Fibroblast of skin of abdomen (primary cell): Measurements from ENCODE around the gene DCUN1D4.
"Not testable (repeated sequence)": the region's sequence is repeated elsewhere in the genome, so short reads cannot be mapped to it uniquely, and the experiment has no call there.

ENCODE experiments used
- DNase-seq: peaks from one replicate; pipeline ENCODE4 v3.0.0-alpha.2; 2013

Gene DCUN1D4

GRCh38 chr4:51855270-51855669, 12.3 kb downstream of the DCUN1D4 start:
- no peak for DNase-seq

DNA sequence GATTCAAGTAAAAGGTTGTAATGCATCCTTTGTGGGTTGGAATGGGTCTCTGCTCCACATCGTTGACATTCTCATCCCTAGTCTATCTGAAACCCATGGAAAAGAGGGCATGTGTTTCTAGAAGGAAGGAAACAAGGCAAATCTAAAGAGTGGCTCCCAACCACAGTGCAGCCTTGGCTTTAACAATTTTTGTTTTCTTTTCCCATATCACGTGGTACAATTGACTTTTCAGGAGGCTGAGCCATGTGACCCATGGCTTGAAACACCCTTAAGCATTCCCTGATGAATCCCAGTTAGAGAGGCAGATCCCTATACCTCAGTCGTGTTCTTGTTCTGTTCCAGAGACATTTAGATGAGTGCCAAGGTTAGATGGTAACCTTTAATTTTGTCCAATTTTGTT, 12.8 kb downstream of the DCUN1D4 start:
- DNase-seq = no peak

DNA sequence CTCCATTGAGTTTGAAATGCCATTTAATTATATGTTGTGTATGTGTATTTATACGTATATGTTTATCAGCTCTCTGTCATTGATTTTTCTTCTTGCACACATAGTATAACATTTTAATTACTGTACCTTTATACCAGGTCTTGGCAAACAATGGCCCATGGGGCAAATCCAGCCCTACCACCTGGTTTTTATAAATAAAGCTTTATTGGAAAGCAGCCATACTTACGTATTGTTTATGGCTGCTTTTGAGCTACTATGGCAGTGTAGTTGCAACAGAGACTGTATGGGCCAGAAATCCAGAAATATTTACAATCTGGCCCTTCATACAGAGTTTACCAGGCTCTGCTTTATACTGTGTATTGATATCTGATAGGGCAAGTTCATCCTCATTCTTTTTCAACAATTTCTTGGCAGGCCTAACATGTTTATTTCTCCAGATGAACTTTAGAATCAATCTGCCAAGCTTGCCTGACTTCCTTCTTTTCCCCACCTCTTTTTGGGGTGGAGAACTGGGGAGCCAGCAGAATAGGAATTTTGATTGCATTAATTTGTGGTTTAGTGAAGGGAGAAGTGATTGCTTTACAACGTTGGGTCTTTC, 15.8 kb downstream of the DCUN1D4 start:
- no peak for DNase-seq

DNA sequence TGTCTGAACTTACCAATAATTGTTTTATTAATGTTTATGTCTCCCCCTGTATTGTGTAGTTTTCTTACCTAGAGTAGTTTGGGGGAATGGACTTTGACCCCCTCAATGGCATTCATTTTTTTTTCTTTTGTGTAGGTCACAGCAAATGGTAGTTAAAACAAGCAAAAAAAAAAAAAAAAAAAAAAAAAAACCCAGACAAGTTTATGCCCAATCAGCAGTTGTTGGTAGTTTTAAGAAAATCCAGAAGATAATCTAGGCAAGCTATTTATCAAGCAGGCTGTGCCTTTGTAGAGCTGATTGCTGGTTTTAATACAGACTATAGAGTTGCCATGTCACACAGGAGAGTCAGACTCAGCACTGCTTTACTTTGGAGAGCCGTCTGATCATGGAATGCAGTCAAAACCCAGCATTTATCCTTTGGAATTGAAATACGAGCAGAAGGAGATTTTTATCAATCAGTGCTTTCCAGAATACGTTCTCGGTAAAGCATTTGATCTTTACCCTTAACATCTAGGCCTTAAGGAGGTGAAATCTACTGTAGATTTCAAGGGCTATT, 16.6 kb downstream of the DCUN1D4 start:
- no peak for DNase-seq

DNA sequence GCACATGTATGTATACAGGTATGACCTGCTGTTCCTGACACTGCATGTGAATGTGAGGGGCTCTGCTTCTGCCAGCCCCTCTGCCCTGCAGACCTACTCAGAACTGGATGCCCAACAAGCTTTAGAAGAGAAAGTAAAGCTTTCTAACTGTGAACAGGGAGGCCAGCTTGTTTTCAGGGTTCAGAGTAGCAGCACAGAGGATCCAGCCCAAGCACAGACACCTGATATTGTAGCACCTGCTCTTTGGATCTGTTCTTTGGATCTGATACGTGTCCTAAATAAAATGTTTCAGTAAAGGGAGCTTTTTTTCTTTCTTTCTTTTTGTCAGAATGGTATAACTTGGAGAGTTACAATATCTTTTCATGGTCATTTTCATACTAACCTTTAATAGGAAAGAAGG, 19.2 kb downstream of the DCUN1D4 start:
- no peak for DNase-seq

GRCh38 chr4:51862781-51863180, 19.8 kb downstream of the DCUN1D4 start:
- no peak for DNase-seq

- DNase-seq = no peak
These were observed 22.8 kb downstream of the DCUN1D4 start for GRCh38 chr4:51865717-51866116.

GRCh38 chr4:51866835-51867234, 23.9 kb downstream of the DCUN1D4 start:
- no peak for DNase-seq

DNA sequence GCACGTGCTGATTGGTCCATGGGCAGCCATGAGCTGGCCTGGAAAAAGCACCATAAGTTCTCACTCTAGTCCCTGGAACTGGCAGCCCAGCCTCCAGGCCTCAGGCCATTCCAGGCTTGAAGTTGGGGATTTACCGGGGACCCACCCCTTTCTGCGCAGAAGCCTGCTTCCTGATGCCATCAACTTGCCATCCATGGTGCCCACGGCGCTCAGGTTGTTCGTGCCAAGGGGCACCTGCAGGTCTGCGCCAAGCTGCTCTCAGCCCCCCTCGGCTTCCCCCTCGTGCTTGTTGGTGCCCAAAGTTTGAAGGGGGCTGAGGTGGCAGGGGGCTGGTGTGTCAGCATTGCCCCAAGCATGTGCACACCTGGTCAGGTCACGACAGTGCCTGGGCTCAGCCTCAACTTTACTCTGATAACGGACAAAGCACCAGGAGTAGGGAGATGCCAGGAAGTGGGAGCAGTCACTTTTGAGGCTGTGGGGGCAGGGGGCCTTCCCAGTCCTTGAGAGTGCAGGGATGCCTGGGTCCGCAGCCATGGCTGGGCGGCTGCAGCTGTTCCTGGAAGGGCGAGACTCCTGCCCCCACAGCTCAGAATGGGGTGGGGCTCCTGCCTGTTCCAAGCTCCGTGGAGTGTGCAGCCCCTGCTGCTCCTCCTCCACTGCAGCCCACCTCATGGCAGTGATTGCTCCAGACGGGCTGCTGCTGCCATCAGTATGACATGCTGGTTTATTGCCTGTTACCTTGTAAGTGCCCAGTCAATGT, 24.9 kb downstream of the DCUN1D4 start:
- no peak for DNase-seq

DNA sequence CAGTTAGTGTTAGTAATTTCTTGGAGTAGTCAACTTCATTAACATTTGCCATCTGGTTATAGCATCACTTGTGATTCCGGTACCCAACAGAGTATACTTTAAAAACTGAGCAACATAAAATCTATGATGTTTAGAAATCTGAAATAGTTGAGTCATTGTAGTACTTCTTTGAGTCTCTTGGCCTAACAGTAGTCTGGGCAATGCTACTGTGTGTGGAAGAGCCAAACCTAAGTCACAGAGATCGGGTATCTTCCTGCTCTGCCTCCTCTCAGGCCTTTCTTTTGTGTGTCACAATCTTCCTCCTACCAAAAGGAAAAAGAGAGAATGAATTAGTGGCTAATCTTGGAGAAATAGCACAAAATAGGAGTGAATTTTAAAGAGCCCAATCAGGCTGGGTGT, 25.5 kb downstream of the DCUN1D4 start:
- DNase-seq = no peak

- DNase-seq = no peak
These were observed 27.7 kb downstream of the DCUN1D4 start for GRCh38 chr4:51870441-51871188.

- no peak for DNase-seq
These were observed 29.5 kb downstream of the DCUN1D4 start for GRCh38 chr4:51872283-51872997.

- DNase-seq = no peak
These were observed 31.6 kb downstream of the DCUN1D4 start for GRCh38 chr4:51874551-51874950.

DNA sequence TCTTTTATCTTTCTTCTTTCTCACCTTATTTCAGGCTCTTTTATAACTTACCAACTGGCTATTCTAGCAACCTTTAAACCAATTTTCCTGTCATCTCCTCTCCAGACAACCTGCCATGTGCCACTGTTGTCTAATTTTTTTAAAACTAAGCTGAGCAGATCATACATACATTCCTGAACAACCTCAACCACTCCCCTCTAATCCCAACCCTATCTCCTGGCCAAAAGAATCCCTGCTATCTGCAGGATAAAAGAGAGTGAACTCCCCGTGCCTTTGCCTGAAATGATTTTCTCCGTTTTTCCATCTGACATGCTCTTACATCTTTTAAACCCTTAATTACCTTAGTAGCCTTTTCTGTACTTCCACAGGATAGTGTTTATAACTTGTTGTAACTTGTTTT, 35.5 kb downstream of the DCUN1D4 start:
- DNase-seq = no peak

DNA sequence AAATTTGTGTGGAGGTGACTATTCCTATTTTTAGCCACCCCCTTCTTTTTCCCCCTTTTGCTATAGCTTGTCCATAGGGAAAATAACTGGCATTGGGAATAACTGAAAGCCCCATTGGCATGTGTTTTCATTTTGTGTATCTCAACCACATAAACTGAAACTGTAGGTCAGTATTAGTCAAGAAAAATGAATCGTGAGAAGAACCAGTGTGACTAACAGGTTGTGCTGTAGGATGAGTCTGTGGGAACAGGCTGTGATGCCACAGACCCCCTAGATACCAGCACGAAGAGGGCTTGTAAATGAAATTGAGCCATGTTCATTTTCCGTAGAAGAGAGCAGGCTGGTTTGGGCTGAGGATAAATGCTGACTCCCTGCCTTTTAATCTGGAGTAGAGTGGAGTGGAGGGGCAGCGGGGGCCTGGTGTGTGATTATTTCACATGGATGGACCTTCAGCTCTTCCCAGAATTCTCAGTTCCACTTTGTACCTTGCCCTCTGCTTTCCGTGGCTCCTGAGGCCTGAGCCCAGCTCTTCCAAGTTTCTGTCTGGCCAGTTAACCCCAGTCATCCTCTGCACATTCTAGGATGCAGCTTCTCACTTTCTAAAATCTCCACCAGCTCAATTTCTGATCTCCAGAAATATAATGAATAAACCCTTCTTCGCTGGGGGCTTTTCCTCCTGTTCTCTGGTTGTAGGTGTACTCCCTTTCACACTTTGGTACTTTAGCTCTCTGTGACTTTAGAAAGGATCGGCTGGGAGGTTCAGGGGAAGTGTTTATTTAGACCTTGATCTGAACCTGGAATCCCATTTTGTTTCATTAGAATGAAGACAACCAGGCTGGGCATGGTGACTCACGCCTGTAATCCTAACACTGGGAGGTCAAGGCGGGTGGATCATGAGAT, 37.3 kb downstream of the DCUN1D4 start:
- no peak for DNase-seq

GRCh38 chr4:51884055-51884454, 41.1 kb downstream of the DCUN1D4 start:
- DNase-seq = no peak

GRCh38 chr4:51884606-51885005, 41.7 kb downstream of the DCUN1D4 start:
- DNase-seq = no peak

- peak; percentile 9 for DNase-seq
These were observed 42.4 kb downstream of the DCUN1D4 start for GRCh38 chr4:51885363-51885762.

DNA sequence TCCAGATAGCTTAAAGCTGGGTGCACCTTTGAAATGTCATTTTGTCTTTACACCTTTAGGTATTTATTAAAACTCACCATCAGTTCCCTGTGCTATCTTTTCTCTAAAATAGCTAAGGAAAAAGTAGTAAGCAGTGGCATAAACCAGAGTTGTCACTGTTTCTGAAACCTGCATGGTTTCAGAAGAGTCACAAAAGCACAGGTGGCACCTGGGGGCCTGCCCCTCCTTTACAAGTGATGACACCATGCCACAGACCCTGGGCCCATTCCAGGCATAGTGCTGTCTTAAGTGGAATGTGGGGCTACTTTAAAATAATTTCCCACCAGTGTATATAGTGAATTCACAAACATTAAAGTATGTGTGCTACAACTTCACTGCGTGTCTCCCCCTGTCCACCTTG, 47.8 kb downstream of the DCUN1D4 start:
- DNase-seq = no peak

DNA sequence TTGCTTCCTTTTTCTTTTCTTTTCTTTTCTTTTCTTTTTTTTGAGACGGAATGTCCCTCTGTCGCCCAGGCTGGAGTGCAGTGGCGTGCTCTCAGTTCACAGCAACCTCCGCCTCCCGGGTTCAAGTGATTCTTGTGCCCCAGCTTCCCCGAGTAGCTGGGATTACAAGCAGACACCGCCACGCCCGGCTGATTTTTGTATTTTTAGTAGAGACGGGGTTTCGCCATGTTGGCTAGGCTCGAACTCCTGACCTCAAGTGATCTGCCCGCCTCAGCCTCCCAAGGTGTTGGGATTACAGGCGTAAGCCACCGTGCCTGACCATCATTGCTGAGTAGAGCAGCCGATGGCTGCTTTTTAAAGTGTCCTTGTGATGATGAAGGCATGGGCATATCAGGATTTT, 50.4 kb downstream of the DCUN1D4 start:
- not testable (repeated sequence) for DNase-seq

GRCh38 chr4:51894059-51894645, 51.2 kb downstream of the DCUN1D4 start:
- peak; percentile 36 for DNase-seq
